Amygdala (tissue), 56 donors: ENCODE results near the gene BCAS1.

Source experiments
- DNase-seq, 56 donors: peaks; one replicate each; lab custom pipeline; 2025; lab: John Stamatoyannopoulos, UW

BCAS1 gene

GRCh38 chr20:54056762-54057639 is 13.4 kb downstream of the BCAS1 start:
- no peak for DNase-seq

- no peak for DNase-seq
Observed at GRCh38 chr20:54054516-54054915, 15.9 kb downstream of the BCAS1 start.

DNA sequence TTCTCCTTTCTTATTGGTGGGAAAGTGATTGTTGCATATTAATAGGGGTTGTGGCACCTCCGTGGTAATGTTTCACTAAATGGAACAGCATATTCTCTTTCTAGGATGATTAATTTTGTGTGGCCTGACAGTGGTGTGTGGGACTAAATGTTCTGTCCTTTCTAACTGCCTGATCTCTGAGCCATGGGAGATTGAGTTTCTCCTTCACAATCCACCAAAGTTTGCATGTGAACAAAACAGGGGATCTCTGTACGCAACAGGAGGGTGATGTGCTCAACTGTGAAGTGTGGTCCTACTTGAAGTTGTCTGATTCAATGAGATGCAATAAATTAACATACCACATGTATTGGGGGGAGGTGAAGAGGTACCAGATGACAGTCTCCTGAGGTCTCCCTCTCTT is 19.3 kb downstream of the BCAS1 start:
- no peak for DNase-seq

DNA sequence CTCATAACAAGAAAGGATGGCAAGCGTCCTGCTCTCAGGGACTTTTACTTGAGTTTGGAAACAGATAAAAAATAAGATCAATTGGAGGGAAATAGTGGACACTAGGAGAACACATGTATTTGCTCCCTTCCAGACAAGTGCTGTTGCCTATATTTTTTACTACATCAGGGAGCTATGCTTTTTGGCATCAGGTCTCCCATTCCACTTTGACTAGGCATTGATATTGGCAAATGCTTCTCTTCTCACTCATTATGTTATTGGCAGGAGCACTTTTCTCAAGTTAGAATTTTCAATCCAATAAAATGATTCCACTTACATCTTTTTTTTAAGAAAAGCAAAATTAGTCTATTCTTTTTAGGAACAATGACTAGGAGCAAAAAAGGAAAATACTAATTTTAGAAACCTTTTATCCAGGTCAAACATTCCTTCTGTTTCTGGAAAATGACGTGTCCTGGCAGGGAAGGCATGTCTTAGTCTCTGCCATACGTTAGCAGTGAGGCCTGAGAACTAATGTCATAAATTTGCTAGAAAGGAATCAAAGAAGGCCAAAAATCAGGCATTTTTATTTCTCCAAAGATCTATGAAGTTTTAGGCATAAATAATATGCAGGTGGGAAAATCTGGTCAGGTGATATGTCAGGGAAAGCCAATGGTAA is 21.4 kb downstream of the BCAS1 start:
- DNase-seq: no peak

- DNase-seq: no peak
Observed at GRCh38 chr20:54048481-54048880, 21.9 kb downstream of the BCAS1 start.

DNA sequence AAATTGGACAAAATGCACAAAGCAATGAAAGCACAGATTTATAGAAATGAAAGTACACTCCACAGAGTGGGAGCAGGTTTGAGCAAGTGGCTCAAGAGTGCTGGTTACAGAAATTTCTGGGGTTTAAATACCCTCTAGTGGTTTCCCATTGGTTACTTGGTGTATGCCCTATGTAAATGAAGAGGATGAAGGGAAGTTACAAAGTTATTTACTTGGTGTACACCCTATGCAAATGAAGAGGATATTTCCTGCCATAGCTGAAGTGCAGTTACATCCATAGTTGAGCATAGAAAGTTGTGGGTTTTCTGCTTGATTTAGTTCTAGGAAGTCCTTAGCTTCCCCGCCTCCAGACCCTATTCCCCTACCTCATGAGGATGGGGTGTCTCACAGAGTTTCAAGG is 22.7 kb downstream of the BCAS1 start:
- DNase-seq: no peak

- no peak for DNase-seq
Observed at GRCh38 chr20:54047048-54047447, 23.3 kb downstream of the BCAS1 start.

DNA sequence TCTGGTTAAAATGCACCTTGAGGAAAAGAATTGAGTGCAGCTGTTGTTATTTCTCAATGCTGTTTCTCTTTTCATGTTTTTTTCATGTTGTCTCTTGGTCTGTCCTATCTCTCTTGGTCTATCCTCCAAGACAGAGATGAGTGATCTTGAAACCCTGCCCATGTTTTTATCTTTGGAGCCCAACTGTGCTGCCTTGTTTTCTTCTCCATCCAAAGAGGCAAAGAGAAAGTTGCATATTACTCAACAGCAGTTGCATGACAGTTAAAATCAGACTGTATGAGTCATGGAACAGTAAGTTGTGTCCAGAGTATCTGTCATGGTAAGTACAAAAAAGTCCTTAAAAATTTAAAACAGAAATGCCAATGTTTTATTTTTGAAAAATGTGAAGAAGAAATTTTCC is 26.2 kb downstream of the BCAS1 start:
- DNase-seq: no peak

GRCh38 chr20:54043076-54043967 is 27.1 kb downstream of the BCAS1 start:
- DNase-seq: no peak

DNA sequence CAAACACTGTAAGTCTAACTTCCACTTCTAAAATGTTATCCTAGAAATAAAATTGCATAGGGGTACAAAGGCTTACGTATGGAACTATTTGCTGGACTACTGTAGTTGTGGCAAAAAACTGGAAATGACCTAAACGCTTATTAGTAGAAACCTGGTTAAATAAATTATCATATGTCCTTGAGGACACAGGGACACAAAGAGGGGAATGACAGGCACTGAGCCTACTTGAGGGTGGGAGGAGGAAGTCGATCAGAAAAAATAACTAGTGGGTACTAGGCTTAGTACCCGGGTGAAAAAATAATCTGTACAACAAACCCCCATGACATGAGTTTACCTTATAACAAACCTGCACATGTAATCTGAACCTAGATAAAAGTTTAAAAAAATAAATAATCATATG is 28.4 kb downstream of the BCAS1 start:
- no peak for DNase-seq

DNA sequence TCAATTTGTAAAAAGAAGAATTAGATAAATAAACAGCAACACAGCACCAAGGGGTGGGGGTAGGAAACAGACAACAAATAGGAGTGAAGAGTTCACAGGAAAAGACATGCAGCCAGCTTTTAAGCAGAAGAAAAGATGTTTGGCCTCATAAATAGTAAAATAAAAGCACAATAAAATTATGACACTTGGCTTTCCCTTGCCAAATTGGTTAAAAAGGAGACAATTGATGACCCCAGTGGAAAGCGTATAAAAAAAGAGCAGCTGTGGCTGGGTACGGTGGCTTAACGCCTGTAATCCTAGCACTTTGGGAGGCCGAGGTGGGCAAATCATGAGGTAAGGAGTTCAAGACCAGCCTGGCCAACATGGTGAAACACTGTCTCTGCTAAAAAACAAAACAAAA is 29.1 kb downstream of the BCAS1 start:
- no peak for DNase-seq

DNA sequence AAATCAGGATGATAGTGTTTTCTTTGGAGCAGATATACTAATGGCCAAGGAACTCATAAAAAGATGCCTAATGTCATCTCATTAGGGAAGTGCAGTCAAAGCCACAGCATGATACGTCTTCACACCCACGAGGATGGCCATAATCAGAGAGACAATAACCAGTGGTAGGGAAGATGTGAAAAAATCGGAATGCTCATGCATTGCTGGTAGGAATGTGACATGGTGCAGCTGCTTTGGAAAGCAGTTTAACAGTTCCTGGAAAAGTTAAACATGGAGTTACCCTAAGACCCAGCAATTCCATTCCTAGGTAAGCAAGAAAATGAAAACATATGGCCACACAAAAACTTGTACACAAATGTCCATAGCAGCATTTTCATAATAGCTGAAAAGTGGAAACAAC is 29.9 kb downstream of the BCAS1 start:
- no peak for DNase-seq

- no peak for DNase-seq
Observed at GRCh38 chr20:54038961-54039360, 31.4 kb downstream of the BCAS1 start.

DNA sequence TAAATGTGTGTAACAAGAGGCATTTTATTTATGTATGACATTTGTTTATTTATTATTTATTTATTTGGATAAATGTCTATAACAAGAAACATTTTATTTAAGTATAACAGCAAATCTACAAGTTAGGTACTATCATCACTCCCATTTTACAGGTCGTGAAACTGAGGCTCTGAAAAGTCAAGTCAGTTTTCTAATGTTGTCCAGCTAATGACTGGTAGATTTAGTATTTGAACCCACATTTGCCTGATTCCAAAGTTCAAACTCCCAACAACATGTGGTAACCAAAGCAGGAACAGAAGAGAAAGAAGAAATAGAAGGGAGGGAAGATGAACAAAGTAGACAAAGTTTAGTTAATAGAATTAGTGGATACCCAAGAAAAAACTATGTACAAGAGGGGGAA is 32.9 kb downstream of the BCAS1 start:
- no peak for DNase-seq

DNA sequence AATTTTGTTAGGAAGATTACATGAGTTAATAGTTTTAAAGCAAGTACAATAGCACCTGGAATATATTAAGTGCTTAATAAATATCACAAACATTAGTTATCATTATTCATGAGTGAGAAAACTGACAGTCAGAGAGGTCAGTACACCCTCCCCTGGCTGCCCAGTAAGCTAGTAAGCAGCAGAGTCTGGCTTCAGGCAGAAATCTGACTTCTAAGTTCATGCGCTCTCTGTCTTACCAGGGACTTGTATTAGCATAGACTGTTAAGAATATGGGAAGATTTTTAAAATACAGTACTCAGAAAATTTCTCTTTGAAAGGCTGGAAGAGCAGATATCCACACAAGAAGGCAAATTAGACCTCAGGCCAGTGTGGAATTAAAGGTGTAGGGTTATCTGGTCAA is 40.8 kb downstream of the BCAS1 start:
- DNase-seq: no peak

DNA sequence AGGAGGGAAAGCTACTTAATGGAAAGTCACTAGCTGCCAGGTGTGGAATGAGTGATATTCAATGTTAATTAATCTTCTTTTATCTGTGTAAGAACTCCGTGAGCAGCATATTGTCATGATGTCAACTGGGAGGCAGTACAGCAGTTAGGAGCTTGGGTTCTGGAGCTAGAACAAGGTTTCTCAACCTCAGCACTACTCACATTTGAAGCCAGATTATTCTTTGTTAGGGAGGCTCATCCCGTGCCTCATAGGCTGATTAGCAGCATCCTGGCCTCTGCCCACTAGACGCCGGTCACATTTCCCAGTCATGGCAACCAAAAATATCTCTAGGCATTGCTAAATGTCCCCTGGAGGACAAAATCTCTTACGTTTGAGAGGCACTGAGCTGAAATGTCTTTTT is 41.2 kb downstream of the BCAS1 start:
- peak in 10 of 56 donors; percentile 7 to 52 (median 32) for DNase-seq

GRCh38 chr20:54028276-54029011 is 42.0 kb downstream of the BCAS1 start:
- peak in 53 of 56 donors; percentile 20 to 90 (median 66) for DNase-seq

DNA sequence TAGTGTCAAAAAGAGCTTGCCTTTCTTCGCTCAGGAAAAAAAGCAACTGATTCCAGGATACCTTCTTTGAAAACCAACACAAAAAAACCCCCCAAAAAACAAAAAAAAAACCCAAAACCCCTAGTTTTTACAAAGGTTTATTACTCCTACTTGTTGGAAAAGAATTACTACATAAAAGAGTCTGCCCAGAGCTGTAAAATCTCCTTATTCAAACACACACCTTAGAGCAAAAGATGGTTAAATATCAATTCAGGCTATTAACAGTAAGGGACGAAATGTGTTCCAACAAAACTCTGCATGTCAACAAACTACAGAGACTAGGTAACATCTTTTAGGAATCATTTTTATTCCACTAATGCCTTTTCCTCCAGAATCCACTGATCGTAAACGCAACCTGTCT is 42.7 kb downstream of the BCAS1 start:
- DNase-seq: no peak

DNA sequence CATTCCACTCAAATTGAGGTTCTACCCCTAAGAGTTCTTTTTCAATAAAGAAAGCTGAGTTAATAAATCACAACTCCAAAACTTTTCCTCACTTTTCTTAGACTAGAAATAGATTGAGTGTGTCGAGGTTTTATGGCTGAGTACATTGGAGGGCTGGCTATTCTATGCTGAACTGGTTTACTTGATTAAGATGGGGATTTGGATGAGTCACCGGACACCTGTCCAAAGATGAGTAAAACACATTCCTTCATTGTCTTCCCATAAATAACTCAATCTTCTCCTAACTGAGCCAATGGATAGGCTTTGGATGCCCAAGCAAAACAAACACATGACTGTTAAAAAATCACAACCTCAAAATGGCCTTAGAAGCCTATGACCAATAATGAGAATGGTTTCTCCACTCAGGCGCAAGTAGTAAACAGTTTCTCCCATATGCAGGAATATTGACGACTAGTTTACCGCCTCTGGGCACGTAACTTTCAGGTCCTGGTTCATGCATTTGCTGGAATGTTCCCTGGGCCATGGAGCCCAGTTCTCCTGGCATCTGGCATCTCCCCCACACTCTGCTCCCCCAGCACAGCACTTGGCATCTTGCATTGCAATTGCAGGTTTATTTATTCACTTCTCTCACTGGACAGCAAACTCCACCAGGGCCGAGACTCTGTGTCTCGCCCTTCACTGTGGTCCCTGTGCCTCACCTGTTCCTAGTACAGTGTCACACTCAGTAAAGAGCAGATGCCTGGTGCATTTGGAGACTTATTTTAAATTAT is 43.9 kb downstream of the BCAS1 start:
- peak in 10 of 56 donors; percentile 3 to 39 (median 12) for DNase-seq
